Skeletal muscle tissue (tissue), 4 donors: ENCODE data around the gene CTNNA3. TPM values are rescaled to one million over a fixed set of nuclear protein-coding genes. Genes with fewer than 3 reads are reported as not detected.

Experiments used
- H3K27ac ChIP-seq: one replicate; pipeline ENCODE4 v1.7.0; 2013; ENCODE audit warnings: mild to moderate bottlenecking, low read depth, low read length, inconsistent platforms
- H3K27me3 ChIP-seq, 3 donors: one replicate each; pipeline ENCODE4 v1.7.0; 2013; ENCODE audit warnings: low read length in 3 of 3; ENCODE audit not compliant: control insufficient read depth in 3 of 3, insufficient read depth in 3 of 3
- H3K36me3 ChIP-seq, 3 donors: one replicate each; pipeline ENCODE4 v1.7.0; 2013; ENCODE audit warnings: low read length in 3 of 3; ENCODE audit not compliant: control insufficient read depth in 3 of 3, insufficient read depth in 3 of 3
- H3K4me1 ChIP-seq, 3 donors: one replicate each; pipeline ENCODE4 v1.7.0; 2013; ENCODE audit warnings: low read length in 3 of 3, mild to moderate bottlenecking in 3 of 3; ENCODE audit not compliant: control insufficient read depth in 3 of 3, insufficient read depth in 3 of 3
- H3K4me3 ChIP-seq, 3 donors: one replicate each; pipeline ENCODE4 v1.7.0; 2013; ENCODE audit warnings: low read length in 3 of 3
- H3K9ac ChIP-seq, 3 donors: one replicate each; pipeline ENCODE4 v1.7.0; 2013; ENCODE audit warnings: low read length in 3 of 3, mild to moderate bottlenecking in 3 of 3, moderate library complexity in 2 of 3, low read depth in 1 of 3
- H3K9me3 ChIP-seq, 3 donors: one replicate each; pipeline ENCODE4 v1.7.0; 2013; ENCODE audit warnings: low read length in 3 of 3; ENCODE audit not compliant: control insufficient read depth in 3 of 3
- total RNA-seq: library from RNA; depleted of rRNA; stranded (reverse); fragments of >200 nt; gene quantifications from one replicate; pipeline ENCODE4 v1.2.3, GENCODE V29; 2014
- donor health status: Osteomylitis.

Gene CTNNA3
- total RNA-seq, 1 donor from 2014 or later = 24.0 TPM

DNA sequence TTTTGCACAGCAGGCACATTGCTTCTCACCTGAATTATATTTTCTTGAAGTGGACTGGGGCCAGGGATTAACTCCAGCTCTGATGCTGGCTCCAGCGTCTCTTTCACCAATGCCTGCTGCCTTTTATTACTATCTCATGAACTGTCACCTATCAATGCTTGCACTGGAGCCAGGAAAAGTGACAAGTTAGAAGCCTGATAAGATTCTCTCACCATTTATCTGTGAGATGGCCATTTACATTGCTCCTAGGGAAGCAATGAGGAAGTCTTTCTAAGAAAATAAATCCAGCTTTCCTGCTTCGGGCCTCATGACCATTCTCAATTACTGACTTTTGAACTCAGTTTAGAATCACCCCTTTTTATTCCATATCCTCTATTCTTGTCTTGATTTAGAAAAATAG, 818.6 kb downstream of the CTNNA3 start:
- Histone ChIP-seq H3K36me3 (no peaks in the 10 kb centered on the region), H3K27ac (no peak overlapping the region), H3K4me1 (no peaks in the 10 kb centered on the region), H3K9me3 (no peaks in the 10 kb centered on the region), H3K27me3 (no peaks in the 10 kb centered on the region), H3K9ac (no peak overlapping the region), H3K4me3 (no peak overlapping the region)

DNA sequence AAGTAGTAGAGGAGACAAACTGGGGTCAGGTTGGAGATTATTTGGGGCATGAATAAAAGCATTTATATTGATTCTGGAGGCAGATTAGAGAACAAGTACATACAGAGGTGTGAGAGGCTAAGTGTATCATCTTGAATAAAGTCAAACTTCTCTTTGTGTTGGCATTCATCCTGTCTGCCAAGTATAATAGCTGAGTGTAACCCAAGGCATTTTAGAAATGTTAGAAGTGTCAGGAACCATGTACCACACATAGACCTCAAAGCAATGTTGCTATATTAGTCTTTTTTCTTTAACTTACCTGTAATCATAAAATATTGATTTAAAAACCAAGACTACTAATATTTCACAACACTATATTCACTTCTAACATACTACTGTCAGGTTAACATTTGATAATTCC, 826.4 kb downstream of the CTNNA3 start:
- Histone ChIP-seq H3K9me3 (no peaks in the 10 kb centered on the region), H3K9ac (no peak overlapping the region), H3K4me1 (no peaks in the 10 kb centered on the region), H3K36me3 (no peaks in the 10 kb centered on the region), H3K27me3 (no peaks in the 10 kb centered on the region), H3K27ac (no peak overlapping the region), H3K4me3 (no peak overlapping the region)

DNA sequence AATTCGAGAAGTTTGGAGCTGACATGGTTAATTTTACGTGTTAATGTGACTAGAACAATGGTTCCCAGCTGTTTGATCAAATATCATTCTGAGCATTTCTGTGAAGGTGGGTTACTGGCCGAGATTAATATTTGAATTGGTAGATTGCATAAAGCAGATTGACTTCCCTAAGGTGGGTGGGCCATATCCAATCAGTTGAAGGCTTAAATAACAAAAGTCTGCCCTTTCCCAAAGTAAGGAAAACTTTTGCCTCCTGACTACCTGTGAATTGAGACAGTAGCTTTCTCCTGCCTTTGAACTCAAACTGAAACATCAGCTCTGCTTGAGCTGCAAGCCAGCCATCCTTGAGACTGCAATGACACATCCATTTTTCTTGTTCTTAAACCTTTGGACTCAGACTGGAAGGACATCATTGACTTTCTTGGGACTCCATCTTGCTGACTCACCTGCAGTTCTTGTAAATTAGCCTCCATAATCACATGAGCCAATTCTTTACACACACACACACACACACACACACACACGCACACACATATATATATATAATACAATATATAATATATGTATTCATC, 833.2 kb downstream of the CTNNA3 start:
- no peaks in the 10 kb centered on the region for H3K27me3 ChIP-seq
- no peak overlapping the region for H3K4me3 ChIP-seq
- H3K36me3 ChIP-seq = no peaks in the 10 kb centered on the region
- no peak overlapping the region for H3K27ac ChIP-seq
- no peaks in the 10 kb centered on the region for H3K4me1 ChIP-seq
- H3K9ac ChIP-seq = no peak overlapping the region
- no peaks in the 10 kb centered on the region for H3K9me3 ChIP-seq

DNA sequence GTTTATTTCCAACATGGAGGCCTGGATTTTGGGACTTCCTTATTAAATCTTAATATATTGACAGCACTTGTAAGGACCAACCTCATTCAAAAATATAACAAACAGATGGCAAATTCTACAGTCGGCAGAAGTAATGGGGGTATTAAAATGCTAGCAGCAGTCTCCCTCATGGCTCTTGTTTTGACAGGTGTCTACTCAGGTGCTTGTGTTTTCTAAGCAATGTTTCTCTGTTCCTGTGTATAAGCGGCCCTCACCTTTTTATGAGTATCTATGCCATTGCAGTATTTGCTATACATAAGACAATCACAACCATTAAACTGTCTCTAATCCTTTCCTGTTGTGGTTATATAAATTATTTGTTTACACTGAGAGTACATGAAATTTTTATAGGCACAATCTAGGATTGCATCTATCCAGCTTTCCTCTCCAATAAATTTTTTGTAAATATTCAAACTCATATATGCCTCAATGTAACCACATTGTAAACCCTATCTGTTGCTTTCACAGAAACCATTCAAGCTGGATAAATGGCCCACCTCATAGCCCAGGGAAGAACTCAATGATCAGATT, 835.5 kb downstream of the CTNNA3 start:
- H3K4me1 ChIP-seq = no peaks in the 10 kb centered on the region

DNA sequence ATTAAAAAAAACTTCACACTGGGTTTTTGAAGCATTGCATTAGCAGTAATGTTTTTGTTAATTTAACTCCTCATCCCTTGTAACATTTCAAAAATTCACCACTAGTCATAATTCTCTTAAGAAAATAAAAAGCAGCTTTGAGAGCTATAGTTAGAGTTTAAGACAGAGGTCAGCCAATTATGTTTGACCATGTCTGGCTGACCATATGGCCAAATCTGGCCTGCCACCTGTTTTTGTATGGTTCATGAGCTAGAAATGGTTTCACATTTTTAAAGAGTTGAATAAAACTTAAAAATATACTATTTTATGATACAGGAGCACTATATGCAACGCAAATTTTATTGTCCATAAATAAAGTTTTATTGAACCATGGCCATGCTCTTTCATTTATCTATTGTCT, 843.2 kb downstream of the CTNNA3 start:
- no peaks in the 10 kb centered on the region for H3K36me3 ChIP-seq
- H3K9me3 ChIP-seq = no peaks in the 10 kb centered on the region
- H3K27ac ChIP-seq = no peak overlapping the region
- H3K4me1 ChIP-seq = no peaks in the 10 kb centered on the region
- H3K4me3 ChIP-seq = no peak overlapping the region
- H3K27me3 ChIP-seq = no peaks in the 10 kb centered on the region
- H3K9ac ChIP-seq = no peak overlapping the region

More for the DNA sequence above, 835.5 kb downstream of the CTNNA3 start:
- no peaks in the 10 kb centered on the region for H3K36me3 ChIP-seq
- H3K4me3 ChIP-seq = no peak overlapping the region
- H3K27me3 ChIP-seq = no peaks in the 10 kb centered on the region
- H3K27ac ChIP-seq = no peak overlapping the region
- H3K9me3 ChIP-seq = no peaks in the 10 kb centered on the region
- H3K9ac ChIP-seq = no peak overlapping the region

DNA sequence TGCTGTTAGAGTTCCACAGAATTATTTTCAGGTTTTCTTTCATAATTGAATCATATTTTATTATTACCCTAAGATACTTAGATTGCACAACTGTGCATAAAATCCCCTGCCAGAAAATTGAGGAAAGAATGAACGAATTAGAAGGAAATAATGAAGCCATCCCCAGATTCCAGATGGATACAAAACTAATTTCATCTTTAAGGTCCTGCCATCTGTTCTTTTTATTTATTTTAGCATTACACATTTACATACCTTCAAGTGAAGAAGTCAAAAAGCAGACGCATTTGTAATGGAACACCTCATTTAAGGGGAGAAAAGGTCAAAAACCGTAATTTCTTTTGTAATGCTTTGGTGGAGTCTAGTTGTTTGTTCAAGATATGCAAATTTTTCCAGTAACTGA, 847.1 kb downstream of the CTNNA3 start:
- H3K36me3 ChIP-seq = no peaks in the 10 kb centered on the region
- no peaks in the 10 kb centered on the region for H3K9me3 ChIP-seq
- H3K4me3 ChIP-seq = no peak overlapping the region

DNA sequence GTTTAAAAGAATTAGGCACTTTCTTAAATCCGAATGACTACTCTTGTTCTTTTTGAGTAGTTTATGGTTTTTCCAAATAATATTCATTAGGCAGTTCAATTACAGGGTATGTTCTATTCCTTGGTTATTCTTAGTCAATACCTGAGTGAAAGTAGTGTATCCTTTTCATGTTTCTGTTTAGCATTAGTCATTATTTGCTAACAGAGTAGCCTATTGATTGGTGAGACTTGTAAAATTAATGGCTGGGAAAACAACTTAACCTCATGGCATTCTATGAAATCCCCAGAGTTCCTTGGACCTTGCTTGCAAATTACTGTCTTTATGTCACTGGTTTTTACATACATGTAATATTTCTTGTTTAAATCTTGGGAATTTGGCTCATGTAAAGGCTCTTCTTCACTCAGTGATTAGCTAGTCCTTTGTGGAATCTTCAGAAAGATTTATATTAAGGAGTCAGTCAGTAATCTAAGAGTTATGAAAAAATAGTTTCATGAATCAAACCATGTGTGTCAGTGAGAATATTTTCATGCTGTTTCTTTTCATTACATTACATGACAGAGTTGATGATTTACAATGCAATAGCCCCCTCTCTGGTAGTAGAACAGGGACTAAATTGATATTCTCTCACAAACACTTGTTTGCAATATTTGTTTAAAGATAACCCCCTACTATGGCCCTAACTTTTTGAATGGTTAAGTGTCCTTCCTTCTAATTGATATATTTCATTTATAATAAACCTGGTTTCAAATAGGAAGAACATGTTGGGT, 851.6 kb downstream of the CTNNA3 start:
- H3K4me1 ChIP-seq = no peaks in the 10 kb centered on the region
- H3K9ac ChIP-seq = no peak overlapping the region
- no peak overlapping the region for H3K4me3 ChIP-seq
- H3K27ac ChIP-seq = no peak overlapping the region
- H3K9me3 ChIP-seq = no peaks in the 10 kb centered on the region
- no peaks in the 10 kb centered on the region for H3K36me3 ChIP-seq
- no peaks in the 10 kb centered on the region for H3K27me3 ChIP-seq

More for the DNA sequence above, 847.1 kb downstream of the CTNNA3 start:
- Histone ChIP-seq H3K9ac (no peak overlapping the region), H3K27ac (no peak overlapping the region), H3K27me3 (no peaks in the 10 kb centered on the region), H3K4me1 (no peaks in the 10 kb centered on the region)

DNA sequence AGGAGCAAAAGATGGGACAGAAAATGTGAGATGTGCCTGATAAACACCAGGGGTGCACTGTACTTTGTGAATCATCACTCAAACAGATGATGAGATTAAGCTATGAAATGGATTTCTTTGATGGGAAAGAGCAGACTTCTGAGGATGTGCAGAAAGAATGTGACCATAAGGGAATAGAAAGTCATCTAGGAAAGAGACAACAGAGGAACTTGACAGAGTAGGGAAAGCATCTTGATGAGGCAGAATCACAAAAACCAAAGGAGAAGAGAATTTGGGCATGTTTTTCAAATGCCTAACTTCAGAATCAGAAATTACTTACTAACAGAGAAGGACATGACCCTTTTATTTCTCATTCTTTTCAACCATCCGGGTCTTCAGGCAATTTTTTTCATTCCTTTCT, 852.6 kb downstream of the CTNNA3 start:
- H3K9ac ChIP-seq = no peak overlapping the region
- no peaks in the 10 kb centered on the region for H3K9me3 ChIP-seq
- H3K27ac ChIP-seq = no peak overlapping the region
- peaks cover 0 to 3% (median 0%) of the 10 kb centered on the region in 3 donors for H3K4me1 ChIP-seq
- no peaks in the 10 kb centered on the region for H3K36me3 ChIP-seq
- no peak overlapping the region for H3K4me3 ChIP-seq
- H3K27me3 ChIP-seq = no peaks in the 10 kb centered on the region

DNA sequence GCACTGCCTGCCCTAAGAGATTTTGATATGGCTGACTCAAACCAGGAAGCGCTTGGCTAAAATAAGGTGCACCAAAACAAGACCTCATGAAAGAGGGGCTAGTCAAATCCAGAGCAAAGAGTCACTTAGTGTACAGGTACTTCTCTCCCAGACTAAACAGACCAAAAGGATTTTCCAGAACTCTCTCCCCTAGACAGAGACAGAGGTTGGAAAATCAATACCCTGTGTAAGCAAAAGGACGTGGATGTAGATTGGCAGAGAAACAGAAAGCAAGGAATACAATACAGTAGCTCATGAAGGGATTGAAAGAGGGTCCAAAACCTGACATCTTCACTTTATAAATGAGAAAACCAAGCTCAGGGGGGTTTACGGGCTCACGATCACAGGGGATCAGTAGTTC, 853.1 kb downstream of the CTNNA3 start:
- no peak overlapping the region for H3K4me3 ChIP-seq
- H3K4me1 ChIP-seq = peaks cover 0 to 3% (median 0%) of the 10 kb centered on the region in 3 donors
- no peak overlapping the region for H3K27ac ChIP-seq
- H3K36me3 ChIP-seq = no peaks in the 10 kb centered on the region
- no peaks in the 10 kb centered on the region for H3K9me3 ChIP-seq
- no peaks in the 10 kb centered on the region for H3K27me3 ChIP-seq
- no peak overlapping the region for H3K9ac ChIP-seq

DNA sequence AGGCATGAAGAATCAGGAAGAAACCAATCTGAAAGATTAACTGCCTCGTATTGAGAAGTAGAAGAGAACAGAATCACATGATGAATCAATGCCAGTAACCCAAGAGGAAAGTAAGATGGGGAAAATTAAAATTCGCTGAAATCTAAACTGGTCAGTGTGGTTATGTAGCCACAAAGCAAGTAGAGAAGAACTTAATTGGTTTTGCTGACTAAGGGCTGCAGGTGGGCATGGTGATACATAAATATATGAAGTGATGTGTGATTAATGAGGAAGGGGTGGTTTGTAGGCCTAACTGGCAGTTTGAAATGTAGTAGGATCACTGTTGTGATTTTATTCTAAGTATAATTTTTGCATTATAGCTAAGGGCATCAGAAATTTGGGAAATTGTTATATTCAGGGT, 853.6 kb downstream of the CTNNA3 start:
- H3K36me3 ChIP-seq = no peaks in the 10 kb centered on the region
- H3K9ac ChIP-seq = no peak overlapping the region
- peaks cover 0 to 3% (median under 1%) of the 10 kb centered on the region in 3 donors for H3K4me1 ChIP-seq
- no peak overlapping the region for H3K4me3 ChIP-seq
- no peak overlapping the region for H3K27ac ChIP-seq
- no peaks in the 10 kb centered on the region for H3K27me3 ChIP-seq
- H3K9me3 ChIP-seq = no peaks in the 10 kb centered on the region
